ENCODE results near the gene UBE2D2. TPM values are rescaled to one million over a fixed set of nuclear protein-coding genes. Genes with fewer than 3 reads are reported as not detected.
"Not testable (repeated sequence)": the region's sequence is repeated elsewhere in the genome, so short reads cannot be mapped to it uniquely, and the experiment has no call there.

The UBE2D2 gene
- polyA plus RNA-seq (ENCODE audit: insufficient read length in 4 of 4), result 100 to 1,000 TPM; 144 to 207 (median 171) TPM

DNA sequence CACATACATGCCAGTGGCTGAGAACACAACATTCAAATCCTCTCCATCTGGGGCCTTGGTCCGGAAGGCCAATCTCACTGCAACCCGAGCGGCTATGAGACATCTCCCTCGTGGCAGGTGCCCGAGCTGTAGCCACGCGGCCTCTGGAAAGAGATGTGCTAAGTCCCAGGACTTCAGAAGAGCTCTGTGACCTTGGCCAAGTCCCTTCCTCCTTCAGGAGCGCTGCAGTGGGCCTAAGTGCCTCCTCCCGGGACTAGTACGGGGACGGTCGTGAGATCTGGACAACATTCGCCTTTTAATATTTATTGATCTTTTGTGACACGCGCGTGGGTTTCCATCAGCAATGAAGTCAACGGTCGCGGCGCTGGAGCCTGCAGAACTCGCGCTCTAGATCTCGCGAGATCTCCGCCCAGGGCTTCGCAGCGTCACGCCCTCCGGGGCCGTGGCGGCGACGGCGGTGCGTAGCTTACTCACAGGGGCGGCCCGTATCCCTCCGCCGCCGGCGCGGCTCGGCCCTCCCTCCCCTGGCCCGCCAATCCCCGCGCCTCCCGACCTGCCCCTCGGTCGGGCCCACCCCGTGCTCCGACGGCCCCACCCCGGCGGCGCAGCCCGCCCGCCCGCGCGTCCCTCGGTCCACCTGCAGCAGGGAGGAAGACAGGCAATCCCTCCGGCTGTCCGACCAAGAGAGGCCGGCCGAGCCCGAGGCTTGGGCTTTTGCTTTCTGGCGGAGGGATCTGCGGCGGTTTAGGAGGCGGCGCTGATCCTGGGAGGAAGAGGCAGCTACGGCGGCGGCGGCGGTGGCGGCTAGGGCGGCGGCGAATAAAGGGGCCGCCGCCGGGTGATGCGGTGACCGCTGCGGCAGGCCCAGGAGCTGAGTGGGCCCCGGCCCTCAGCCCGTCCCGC lies at the start of gene UBE2D2:
Gene UBE2D2, plus strand, starts transcription at position 588 of the 903 bp plus-strand sequence. CDS start 453 bp downstream, outside the sequence.
- peak; percentile 94 to 98 (median 96) for DNase-seq (ENCODE audit: low read depth in 4 of 4, low spot score in 3 of 4)

DNA sequence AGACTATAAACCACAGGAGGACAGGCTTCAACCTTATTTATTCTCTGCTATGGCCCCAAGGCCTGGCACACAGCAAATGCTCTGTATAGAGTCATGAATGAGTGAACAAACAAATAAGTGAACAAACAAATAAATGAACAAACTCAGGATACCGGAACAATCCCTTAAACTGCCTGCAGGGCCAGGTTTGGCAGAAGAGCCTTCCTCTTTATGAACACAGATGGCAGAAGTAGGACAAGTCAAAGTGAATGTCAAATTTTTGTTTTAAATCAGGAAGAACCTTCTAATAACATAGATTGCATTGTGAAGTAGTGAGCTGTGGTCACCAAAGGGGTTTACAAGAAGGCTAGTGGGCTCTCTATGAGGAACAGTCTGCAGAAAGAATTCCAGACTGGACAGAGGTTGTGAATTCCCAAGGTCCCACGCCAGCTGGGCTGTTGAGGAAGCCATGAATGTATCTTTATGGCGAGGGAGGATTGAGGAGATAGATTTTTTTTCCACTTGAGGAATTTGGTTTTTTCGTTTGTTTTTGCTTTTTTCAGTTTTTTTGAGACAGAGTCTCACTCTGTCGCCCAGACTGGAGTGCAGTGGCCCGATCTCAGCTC lies 48.3 kb upstream of the UBE2D2 start:
- no peak for DNase-seq (ENCODE audit: low read depth in 4 of 4, low spot score in 3 of 4)

DNA sequence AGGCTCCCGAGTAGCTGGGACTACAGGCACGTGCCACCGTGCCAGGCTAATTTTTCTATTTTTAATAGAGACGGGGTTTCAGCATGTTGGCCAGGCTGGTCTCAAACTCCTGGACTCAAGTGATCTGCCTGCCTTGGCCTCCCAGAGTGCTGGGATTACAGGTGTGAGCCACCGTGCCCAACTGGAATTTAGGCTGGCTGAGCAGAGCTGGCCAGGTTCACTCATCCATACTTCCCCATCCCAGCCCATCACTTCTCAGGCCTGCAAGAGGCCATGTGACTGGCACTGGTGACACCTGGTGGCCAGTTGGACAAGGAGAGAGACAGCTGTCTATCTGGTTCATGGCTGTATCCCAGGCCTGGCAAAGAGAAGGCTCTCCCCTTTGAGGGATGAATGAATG lies 47.7 kb upstream of the UBE2D2 start:
- DNase-seq (ENCODE audit: low read depth in 4 of 4, low spot score in 3 of 4), result peak in 3 of 4 donors; percentile 24 to 56 (median 53)

GRCh38 chr5:139513852-139514485 lies 47.2 kb upstream of the UBE2D2 start:
- DNase-seq (ENCODE audit: low read depth in 4 of 4, low spot score in 3 of 4), result no peak

DNA sequence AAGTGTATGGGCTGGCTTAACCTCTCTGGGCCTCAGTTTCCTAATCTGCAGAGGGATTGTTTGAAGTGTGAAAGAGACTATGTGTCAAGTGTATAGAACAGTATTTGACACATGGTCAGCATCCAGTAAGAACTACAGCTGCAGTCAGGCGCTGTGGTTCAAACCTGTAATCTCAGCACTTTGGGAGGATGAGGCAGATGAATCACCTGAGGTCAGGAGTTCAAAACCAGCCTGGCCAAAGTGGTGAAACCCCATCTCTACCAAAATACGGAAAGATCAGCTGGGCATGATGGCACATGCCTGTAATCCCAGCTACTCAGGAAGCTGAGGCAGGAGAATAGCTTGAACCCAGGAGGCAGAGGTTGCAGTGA lies 46.7 kb upstream of the UBE2D2 start:
- no peak for DNase-seq (ENCODE audit: low read depth in 4 of 4, low spot score in 3 of 4)

- peak; percentile 82 to 87 (median 86) for DNase-seq (ENCODE audit: low read depth in 4 of 4, low spot score in 3 of 4)
These were observed 43.2 kb upstream of the UBE2D2 start for GRCh38 chr5:139517683-139518564.

GRCh38 chr5:139523635-139524445 lies 37.3 kb upstream of the UBE2D2 start:
- DNase-seq (ENCODE audit: low read depth in 4 of 4, low spot score in 3 of 4), result no peak

GRCh38 chr5:139524446-139524845 lies 36.7 kb upstream of the UBE2D2 start:
- no peak for DNase-seq (ENCODE audit: low read depth in 4 of 4, low spot score in 3 of 4)

DNA sequence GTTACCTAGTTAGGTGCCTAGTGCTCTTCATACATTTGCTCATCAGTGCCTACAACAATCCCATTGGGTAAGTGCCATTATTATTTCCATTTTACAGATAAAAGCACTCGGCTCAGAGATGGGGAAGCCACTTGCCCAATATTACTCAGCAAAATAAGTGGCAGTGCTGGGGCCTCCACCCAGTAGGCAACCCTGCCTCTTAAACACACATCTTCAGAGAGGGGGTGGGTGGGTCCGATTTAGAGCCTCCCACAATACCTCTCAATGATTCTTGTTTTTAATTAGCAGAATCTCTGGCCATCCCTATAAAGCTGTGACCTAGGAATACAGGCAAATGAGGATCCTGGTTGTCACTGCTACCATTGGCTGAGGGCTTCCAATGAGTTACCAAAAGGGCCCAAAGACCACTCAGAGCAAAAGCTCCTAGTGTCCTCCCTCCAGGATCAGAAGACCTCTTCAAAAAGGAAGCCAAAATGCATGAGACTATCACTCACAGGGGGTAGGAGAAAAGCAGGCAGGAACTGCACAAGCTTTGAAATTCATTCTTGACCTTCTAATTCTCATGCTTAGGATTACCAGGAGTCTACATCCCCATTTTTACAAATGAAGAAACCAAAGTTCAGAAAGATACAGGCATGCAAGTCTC lies 36.1 kb upstream of the UBE2D2 start:
- DNase-seq (ENCODE audit: low read depth in 4 of 4, low spot score in 3 of 4), result no peak

DNA sequence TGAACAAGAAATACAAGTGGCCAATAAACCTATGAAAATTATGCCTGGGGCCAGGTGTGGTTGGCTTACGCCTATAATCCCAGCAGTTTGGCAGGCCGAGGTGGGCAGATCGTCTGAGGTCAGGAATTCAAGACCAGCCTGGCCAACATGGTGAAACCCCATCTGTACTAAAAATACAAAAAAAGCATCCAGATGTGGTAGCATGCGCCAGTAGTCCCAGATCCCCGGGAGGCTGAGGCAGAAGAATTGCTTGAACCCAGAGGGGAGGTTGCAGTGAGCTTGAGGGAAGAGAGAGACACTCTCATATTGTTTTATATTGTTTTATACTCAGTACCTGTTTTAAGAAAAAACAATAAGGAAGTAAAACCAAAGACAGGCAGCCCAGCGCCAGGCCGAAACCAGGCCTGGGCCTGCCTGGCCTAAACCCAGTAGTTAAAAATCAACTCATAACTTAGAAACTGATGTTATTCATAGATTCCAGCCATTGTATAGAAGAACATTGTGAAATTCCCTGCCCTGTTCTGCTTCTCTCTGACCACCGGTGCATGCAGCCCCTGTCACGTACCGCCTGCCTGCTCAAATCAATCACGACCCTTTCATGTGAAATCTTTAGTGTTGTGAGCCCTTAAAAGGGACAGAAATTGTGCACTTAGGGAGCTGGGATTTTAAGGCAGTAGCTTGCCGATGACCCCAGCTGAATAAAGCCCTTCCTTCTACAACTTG lies 35.4 kb upstream of the UBE2D2 start:
- not testable (repeated sequence) for DNase-seq (ENCODE audit: low read depth in 4 of 4, low spot score in 3 of 4)

DNA sequence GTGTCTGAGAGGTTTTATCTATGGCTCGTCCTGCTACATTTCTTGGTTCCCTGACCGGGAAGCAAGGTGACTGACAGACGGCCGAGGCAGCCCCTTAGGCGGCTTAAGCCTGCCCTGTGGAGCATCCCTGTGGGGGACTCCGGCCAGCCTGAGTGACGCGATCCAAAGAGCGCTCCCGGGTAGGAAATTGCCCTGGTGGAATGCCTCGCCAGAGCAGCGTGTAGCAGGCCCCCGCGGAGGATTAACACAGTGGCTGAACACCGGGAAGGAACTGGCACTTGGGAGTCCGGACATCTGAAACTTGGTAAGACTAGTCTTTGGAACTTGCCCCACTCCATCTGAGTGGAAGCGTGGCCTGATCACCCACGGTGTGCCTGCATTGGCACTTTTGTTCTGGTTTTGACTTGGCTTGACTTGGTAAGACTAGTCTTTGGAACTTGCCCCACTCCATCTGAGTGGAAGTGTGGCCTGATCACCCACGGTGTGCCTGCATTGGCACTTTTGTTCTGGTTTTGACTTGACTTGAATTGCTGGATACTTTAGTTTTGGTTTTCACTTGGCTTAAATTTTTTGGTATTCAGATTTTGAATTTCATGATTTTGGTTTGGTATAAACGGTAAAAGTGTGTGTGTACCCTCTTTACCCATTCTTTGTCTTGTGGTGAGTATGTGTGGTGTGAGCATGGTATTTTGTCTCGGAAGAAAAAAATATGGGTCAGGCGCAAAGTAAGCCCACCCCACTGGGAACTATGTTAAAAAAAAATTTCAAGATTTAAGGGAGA lies 34.6 kb upstream of the UBE2D2 start:
- DNase-seq (ENCODE audit: low read depth in 4 of 4, low spot score in 3 of 4), result not testable (repeated sequence)

GRCh38 chr5:139527090-139527470 lies 34.1 kb upstream of the UBE2D2 start:
- DNase-seq (ENCODE audit: low read depth in 4 of 4, low spot score in 3 of 4), result not testable (repeated sequence)

GRCh38 chr5:139527896-139528467 lies 33.2 kb upstream of the UBE2D2 start:
- DNase-seq (ENCODE audit: low read depth in 4 of 4, low spot score in 3 of 4), result not testable (repeated sequence)

- DNase-seq (ENCODE audit: low read depth in 4 of 4, low spot score in 3 of 4), result not testable (repeated sequence)
These were observed 32.4 kb upstream of the UBE2D2 start for GRCh38 chr5:139528695-139529094.

GRCh38 chr5:139530079-139530478 lies 31.1 kb upstream of the UBE2D2 start:
- DNase-seq (ENCODE audit: low read depth in 4 of 4, low spot score in 3 of 4), result not testable (repeated sequence)

- no peak for DNase-seq (ENCODE audit: low read depth in 4 of 4, low spot score in 3 of 4)
These were observed 29.4 kb upstream of the UBE2D2 start for GRCh38 chr5:139531772-139532169.

DNA sequence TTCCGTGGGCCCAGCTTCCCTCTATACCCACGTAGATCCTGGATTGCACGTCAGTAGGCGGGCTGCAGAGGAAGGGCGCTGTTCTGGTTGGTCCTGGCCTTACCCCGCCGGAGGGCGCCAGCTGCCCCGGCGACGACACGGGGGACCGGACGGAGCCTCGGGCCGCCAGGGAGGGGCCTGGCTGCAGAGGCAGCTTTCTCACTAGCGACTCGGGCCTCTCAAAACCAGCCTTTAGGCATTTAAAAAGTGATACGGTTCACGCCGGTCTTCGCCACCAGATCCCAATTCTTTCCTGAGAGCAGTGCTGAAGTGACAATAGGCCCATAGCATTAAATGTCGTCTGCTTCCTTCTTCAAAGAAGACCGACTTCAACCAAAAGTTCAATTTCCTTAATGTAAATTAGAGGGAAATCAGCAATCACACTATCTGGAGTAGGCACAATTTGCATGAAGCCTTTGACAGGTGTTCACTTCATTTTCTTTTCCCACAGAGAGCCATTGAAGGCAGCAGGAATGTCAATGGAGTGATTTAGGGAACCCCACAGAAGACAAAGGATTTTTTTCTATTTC lies 17.6 kb upstream of the UBE2D2 start:
- DNase-seq (ENCODE audit: low read depth in 4 of 4, low spot score in 3 of 4), result peak in 1 of 4 donors; percentile 24

All from left renal pelvis (tissue), 4 donors.